GM18907 (cell line): ENCODE measurements around the gene HLA-DOB.

Experiments used
- ATAC-seq: cut with Tn5 transposase; IDR thresholded peaks from one replicate; pipeline ENCODE4 v1.9.1; 2021; ENCODE audit warnings: mild to moderate bottlenecking, moderate library complexity; ENCODE audit not compliant: unreplicated experiment

HLA-DOB gene

DNA sequence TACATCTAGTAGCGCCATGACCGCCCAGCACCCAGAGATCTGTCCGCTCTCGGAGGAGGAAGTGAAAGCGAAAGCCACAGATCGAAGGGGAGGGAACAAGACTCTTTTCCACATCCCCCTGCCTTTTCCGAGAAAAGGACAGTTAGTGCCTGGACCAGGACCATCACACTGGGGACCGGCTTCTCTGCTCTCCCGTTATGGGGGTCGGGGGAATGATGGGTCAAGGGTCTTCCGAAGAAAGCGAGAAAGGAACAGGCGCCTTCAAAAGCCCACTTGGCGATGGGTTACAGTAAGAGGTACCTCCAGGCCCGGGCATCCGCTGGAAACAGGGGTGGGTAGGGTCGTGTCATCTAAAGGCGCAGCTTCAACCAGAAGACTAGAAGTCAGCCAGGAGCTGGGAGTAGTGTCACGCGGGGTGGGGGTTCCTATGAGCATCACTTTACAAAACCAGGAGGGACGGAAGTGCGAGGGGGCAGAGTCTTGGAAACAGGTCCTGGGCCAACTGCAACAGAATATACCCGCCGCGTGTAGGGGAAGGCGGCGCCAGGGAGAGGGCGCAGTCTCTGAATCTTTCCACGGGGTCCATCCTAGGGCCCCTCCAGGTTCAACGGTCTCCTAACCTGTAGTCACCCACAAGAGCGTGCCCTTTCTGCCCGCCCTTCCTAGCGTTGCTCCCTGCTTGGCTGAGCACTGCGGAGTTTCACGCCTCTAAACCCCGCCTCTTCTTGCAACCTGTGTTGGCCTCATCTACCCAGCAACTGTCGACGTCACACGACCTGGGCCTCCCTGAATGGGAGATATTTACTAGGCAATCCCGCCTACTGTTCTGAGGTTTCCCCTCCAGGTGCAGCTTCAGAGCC, 27.4 kb upstream of the HLA-DOB start, which contains the start of gene PSMB8:
PSMB8 (minus strand) TSS at position 69 of the 860 bp plus-strand sequence; CDS start at position 18, 51 bp downstream.
- peak; percentile 73 for ATAC-seq

- no peak for ATAC-seq
These were observed 26.7 kb upstream of the HLA-DOB start for GRCh38 chr6:32843331-32843978.

- ATAC-seq, result no peak
These were observed 25.9 kb upstream of the HLA-DOB start for GRCh38 chr6:32842690-32843089.

DNA sequence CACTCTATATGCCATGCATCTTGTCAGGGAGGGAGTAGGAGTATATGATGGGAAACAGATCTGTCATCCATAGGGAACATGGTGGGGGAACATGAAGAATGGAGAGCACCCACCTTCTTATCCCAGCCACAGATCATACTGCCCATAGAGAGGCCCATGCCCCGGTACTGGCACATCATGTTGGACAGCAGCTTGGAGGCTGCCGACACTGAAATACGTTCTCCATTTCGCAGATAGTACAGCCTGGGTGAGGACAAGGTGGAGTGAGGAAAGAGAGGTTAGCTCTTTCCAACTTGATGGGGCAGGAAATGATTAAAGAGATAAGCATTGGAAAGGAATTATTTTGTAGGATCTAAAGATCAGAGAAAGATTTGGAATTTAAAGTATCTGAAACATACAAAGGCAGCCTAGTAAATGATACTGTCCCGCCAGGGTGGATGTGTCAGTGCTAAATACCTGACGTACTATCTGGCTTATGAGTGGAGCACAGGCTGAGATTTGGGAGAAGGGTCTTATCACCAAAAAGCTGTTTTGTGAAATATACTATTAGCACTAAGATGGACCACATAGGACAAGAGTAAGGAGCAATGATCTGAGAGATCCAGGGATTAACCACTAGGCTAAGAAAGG, 25.3 kb upstream of the HLA-DOB start:
- ATAC-seq, result no peak

DNA sequence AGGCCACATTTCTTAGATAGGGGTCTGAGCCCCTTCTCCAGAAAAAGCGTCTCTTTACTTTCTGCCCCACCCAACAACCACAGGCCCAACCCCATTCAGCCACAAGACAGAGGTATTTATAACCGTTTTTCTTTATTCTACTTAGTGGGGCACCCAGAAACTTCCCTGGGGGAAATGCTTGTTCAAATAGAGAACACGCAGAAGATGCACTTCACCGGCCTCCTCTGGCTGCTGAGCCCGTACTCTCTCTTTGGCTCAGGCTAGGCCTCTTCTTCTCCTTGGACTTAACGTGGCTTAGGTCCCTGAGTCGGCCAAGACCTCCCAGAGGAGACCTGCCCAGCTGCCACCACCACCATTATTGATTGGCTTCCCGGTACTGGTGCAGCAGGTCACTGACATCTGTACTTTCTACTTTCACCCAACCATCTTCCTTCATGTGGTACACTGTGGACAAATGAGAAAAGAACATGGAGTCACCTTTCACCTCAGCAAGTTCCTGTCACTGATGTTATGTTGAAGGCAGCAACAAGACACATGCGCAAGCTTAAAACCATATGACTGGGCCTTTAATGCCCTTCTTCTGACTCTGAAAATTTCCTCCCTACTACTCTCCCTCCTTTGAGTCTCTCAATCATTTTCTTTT, 23.9 kb upstream of the HLA-DOB start:
- no peak for ATAC-seq

GRCh38 chr6:32839356-32839755, 22.6 kb upstream of the HLA-DOB start:
- no peak for ATAC-seq

GRCh38 chr6:32838114-32838958, 21.5 kb upstream of the HLA-DOB start, which contains the start of gene TAP2:
TAP2 (minus strand) TSS chr6:32838739; CDS start chr6:32838233, 506 bp downstream.
- ATAC-seq, result peak; percentile 72

DNA sequence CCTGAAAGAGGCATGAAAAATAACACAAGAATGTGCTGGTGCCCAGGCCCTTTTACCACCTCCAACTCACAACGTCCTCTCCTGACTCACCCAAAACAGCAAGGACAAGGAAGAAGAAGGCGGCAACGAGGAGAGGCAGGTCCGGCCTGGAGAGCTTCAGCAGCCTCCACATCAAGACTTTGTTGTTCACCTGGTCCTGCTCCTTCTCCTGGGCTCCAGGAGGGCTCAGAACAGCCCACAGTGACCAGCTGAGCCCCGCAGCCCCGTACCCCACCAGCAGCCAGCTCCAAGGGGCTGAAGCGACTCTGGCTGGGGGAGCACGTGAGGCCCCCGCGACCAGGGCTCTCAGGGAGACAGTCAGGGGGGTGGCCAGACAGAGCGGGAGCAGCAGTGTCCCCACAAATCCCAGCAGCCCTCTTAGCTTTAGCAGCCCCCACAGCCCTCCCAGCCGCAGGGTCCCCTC, 20.9 kb upstream of the HLA-DOB start:
- no peak for ATAC-seq

GRCh38 chr6:32836873-32837272, 20.1 kb upstream of the HLA-DOB start:
- ATAC-seq, result no peak

- no peak for ATAC-seq
These were observed 18.5 kb upstream of the HLA-DOB start for GRCh38 chr6:32835167-32835893.

DNA sequence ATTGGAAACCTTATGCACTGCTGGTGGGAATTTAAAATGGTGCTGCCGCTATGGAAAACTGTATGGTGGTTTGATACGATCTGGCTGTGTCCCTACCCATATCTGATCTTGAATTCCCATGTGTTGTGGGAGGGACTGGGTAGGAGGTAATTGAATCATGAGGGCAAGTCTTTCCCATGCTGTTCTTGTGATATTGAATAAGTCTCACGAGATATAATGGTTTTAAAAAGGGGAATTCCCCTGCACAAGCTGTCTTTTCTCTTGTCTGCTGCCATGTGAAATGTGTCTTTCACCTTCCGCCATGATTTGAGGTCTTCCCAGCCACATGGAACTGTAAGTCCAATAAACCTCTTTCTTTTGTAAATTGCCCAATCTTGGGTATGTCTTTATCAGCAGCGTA, 16.9 kb upstream of the HLA-DOB start:
- no peak for ATAC-seq

GRCh38 chr6:32832535-32832934, 15.7 kb upstream of the HLA-DOB start:
- ATAC-seq, result no peak

DNA sequence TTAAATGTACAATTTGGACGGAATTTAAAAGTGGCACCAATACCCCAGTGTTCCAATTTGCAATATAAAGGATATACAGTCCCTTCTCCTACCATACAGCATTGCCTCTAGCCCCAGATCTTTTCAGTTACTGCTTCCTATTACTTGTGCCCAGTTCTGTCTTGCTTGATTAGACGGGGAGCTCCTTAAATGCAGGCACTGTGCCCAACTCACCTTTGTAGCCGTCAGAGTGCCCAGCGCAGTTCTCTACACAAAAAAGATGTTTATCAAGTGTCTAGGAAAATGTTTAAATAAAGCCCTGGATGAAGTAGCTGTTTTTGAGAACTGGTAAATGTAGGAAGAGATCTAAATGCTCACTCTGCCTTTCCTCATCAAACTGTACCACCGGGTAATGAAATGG, 14.1 kb upstream of the HLA-DOB start:
- no peak for ATAC-seq

- no peak for ATAC-seq
These were observed 13.2 kb upstream of the HLA-DOB start for GRCh38 chr6:32830017-32830416.

- ATAC-seq, result no peak
These were observed 12.7 kb upstream of the HLA-DOB start for GRCh38 chr6:32829495-32829894.

DNA sequence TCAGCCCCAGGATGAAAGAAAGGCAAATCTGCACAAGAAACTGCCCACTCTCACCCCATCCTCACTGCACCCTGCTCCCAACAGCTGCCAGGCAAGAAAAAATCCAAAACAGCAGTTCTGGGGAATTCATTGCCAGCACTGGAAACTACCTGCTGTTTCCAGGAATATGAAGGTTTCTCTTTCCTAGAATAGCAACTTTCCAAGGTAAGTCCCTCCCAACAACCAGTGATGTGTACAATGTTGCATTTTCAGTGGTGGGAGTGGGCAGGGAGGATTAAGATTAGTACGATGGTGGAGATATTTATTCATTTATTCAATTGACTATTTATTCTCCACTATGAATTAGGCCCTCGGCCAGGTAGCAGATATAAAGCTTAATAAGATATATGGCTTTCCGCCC, 10.2 kb upstream of the HLA-DOB start:
- no peak for ATAC-seq

GRCh38 chr6:32825966-32826365, 9.2 kb upstream of the HLA-DOB start:
- ATAC-seq, result no peak

DNA sequence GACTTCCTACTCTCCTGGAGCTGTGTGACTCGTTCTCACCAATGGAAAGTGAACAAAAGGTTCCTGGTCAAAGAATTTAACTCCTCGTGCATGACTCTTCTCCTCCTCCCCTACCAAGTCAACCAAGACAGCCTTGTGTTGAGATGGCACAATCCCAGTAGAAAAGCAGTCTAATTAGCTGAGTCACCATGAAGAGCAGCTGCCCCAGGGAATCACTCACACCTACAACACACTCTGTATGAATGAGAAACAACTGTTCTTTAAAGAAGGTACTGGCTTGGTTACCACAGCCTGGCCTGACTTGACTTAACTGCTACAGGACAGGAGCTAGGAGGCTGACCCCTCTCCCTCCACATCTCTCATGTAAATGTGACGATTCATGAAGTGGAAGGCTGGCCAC, 2.9 kb upstream of the HLA-DOB start:
- no peak for ATAC-seq

DNA sequence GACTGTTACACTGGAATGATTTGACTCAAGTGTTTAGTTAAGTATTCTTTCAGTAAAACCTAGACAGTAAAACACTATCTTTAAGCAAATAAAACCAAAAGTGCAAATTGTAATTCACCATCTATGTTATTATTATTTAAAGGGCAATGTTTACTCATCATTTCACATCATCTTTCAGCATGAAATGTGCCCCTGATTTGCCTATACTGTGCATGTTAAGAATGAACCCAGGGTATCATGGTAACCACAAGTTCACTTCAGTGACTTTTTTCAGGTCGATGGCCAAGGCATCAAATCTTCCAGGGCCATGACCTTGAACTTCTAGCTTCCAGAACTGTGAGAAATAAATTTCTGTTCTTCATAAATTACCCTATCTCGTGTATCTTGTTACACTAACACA, 2.1 kb upstream of the HLA-DOB start:
- no peak for ATAC-seq
